HL-60 (cell line): ENCODE data around the gene ACTN4.

Source experiments
- DNase-seq, 2 experiments: peaks; one replicate each; pipeline ENCODE4 v3.0.0-alpha.2; 2010 to 2020; ENCODE audit warnings: low read depth in 1 of 2, low spot score in 1 of 2
- H3K27ac ChIP-seq: fragments of 250-450 bp; sonication (Bioruptor Pico); replicated peaks from 2 replicates; pipeline ENCODE4 v1.5.1; 2020; ENCODE audit warnings: mild to moderate bottlenecking, moderate library complexity
- H3K27me3 ChIP-seq: fragments of 250-450 bp; sonication (Bioruptor Pico); 2 replicates; pipeline ENCODE4 v1.5.1; 2021; ENCODE audit warnings: mild to moderate bottlenecking, moderate library complexity; ENCODE audit not compliant: insufficient read depth, poor library complexity, severe bottlenecking
- H3K4me3 ChIP-seq: replicated peaks from 2 replicates; pipeline ENCODE4 v1.5.1; 2011; ENCODE audit warnings: mild to moderate bottlenecking, control low read depth, low read length; ENCODE audit not compliant: insufficient read depth
- CTCF ChIP-seq: IDR thresholded peaks from one replicate; pipeline ENCODE4 v1.5.1; 2011; ENCODE audit warnings: low read length, control low read depth, inconsistent platforms; ENCODE audit not compliant: insufficient read depth
- GABPA ChIP-seq: IDR thresholded peaks from 2 replicates; pipeline ENCODE4 v1.6.1; 2012; ENCODE audit warnings: low read depth
- POLR2AphosphoS5 ChIP-seq: IDR thresholded peaks from 2 replicates; pipeline ENCODE4 v1.6.1; 2012; ENCODE audit warnings: low read depth
- SPI1 ChIP-seq: IDR thresholded peaks from 2 replicates; pipeline ENCODE4 v1.6.1; 2012; ENCODE audit warnings: low read depth, mild to moderate bottlenecking, borderline replicate concordance
- TF ChIP-seq, protein P1 (sequence below): IDR thresholded peaks from 2 replicates; pipeline ENCODE4 v1.6.1; 2012; ENCODE audit warnings: low read depth; ENCODE audit not compliant: insufficient replicate concordance

Gene ACTN4

GRCh38 chr19:38691938-38692457 is 44.5 kb downstream of the ACTN4 start:
- TF ChIP-seq CTCF: no peak
- peak; percentile 31; the same call in 1 of the 2 replicates for TF ChIP-seq POLR2AphosphoS5
- no peak for TF ChIP-seq SPI1
- no peak overlapping the region for H3K4me3 ChIP-seq
- H3K27me3 ChIP-seq: no peaks in the 10 kb centered on the region
- DNase-seq: no peak
- H3K27ac ChIP-seq: peak overlapping the region; percentile 58

- no peak for DNase-seq
- H3K27ac ChIP-seq: peak overlapping the region; percentile 58
- TF ChIP-seq POLR2AphosphoS5 (no peak), CTCF (no peak), SPI1 (no peak), GABPA (no peak)
- TF ChIP-seq, protein P1, sequence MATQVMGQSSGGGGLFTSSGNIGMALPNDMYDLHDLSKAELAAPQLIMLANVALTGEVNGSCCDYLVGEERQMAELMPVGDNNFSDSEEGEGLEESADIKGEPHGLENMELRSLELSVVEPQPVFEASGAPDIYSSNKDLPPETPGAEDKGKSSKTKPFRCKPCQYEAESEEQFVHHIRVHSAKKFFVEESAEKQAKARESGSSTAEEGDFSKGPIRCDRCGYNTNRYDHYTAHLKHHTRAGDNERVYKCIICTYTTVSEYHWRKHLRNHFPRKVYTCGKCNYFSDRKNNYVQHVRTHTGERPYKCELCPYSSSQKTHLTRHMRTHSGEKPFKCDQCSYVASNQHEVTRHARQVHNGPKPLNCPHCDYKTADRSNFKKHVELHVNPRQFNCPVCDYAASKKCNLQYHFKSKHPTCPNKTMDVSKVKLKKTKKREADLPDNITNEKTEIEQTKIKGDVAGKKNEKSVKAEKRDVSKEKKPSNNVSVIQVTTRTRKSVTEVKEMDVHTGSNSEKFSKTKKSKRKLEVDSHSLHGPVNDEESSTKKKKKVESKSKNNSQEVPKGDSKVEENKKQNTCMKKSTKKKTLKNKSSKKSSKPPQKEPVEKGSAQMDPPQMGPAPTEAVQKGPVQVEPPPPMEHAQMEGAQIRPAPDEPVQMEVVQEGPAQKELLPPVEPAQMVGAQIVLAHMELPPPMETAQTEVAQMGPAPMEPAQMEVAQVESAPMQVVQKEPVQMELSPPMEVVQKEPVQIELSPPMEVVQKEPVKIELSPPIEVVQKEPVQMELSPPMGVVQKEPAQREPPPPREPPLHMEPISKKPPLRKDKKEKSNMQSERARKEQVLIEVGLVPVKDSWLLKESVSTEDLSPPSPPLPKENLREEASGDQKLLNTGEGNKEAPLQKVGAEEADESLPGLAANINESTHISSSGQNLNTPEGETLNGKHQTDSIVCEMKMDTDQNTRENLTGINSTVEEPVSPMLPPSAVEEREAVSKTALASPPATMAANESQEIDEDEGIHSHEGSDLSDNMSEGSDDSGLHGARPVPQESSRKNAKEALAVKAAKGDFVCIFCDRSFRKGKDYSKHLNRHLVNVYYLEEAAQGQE: no peak
These were observed 45.3 kb downstream of the ACTN4 start for GRCh38 chr19:38692458-38693379.

DNA sequence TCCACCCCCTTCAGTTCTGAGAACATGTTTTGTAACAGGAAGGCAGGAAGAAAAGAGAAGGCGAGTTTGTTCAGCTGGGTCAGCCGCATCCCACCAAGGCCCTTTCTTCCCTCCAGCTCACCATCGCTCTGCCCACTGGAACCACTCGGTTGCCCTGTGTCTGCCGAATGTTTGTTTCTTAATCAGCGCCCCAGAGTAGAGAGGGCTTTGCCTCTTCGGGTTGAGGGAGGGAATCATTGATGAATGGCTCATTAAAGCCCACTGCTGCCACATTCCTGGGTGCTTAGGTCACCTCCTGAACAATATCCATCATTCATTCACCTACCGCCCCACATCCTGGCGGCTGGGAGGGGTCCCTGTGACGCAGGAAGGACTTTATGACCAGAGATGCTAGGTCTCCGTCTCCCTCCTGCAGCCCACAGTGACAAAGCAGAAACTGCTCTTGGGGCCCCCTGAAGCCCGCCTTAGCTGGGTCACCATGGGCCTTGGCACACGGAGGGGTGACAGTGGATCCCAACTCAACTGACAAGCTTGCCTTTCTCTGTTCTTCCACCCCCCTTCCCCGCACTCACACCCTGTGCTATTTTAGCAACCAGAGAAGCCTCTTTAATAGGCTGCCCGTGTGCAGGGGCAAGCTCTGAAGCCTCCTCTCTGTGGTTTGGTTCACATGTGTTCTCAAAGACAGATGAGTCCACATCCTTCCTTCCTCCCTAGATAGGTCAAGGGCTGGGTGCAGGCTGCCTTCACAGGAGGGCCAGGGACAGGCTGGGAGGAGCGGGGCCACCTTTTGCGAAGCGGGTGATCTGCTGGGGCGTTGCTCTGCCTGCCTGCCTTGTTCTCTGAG is 46.2 kb downstream of the ACTN4 start:
- DNase-seq: peak; percentile 41 to 89
- TF ChIP-seq CTCF: no peak
- TF ChIP-seq POLR2AphosphoS5: peak; percentile 67
- TF ChIP-seq, protein P1: no peak
- TF ChIP-seq SPI1: peak; percentile 32; the same call in 1 of the 2 replicates
- TF ChIP-seq GABPA: no peak
- Histone ChIP-seq H3K27me3 (no peaks in the 10 kb centered on the region), H3K27ac (peak overlapping the region; percentile 58), H3K4me3 (no peak overlapping the region)

More at GRCh38 chr19:38692458-38693379, 45.3 kb downstream of the ACTN4 start:
- Histone ChIP-seq H3K4me3 (no peak overlapping the region), H3K27me3 (no peaks in the 10 kb centered on the region)
